HFF-Myc (cell line): ENCODE data around the gene OTOP3.

Source experiments
- DNase-seq: peaks from one replicate; pipeline ENCODE4 v3.0.0-alpha.2; 2011; ENCODE audit warnings: low read depth; ENCODE audit errors: extremely low read depth
- H3K4me3 ChIP-seq: replicated peaks from 2 replicates; pipeline ENCODE4 v1.5.1; 2011; ENCODE audit warnings: low read depth, mild to moderate bottlenecking, control low read depth, low read length
- TF ChIP-seq, protein P1 (sequence below): IDR thresholded peaks from 2 replicates; pipeline ENCODE4 v1.5.1; 2012; ENCODE audit warnings: mild to moderate bottlenecking, low read depth, low read length, control low read depth; ENCODE audit errors: missing control alignments

The OTOP3 gene

DNA sequence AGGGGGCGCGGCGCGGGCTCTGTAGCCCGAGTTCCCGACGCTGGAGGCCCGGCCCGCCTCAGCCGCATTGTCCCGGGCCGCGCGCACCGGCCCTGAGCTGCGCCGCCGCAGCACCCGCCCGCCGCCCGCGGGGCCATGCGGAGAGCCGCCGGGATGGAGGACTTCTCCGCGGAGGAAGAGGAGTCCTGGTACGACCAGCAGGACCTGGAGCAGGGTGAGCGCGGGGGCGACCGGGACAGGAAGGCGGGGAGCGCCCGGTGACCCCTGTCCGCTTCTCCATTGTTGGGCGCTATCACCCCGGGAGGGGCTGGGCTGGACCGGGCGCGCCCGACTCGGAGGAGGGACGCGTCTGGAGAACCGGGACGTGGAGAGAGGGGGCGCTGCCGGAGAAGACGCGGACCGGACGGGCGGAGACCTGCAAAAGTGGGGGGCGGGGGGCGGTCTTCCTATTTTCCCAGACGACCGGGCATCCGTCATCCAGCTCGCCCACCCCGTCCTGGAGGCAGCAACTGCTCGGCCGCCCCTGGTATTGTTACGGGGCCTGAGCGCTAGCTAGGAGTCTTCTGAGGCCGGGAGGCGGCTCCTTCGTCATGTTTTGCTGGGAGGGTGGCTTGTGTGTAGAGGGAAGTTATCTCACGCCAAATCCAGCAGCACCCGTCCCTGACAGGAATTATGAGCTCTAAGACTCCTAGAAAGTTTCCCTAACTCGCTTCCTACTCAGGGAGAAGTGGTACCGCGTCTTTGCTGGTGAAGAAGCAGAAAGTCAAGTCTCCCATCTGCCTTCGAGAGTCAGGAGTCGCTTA is 52.4 kb downstream of the OTOP3 start:
- peak overlapping the region; percentile 59 for H3K4me3 ChIP-seq
- TF ChIP-seq, protein P1, sequence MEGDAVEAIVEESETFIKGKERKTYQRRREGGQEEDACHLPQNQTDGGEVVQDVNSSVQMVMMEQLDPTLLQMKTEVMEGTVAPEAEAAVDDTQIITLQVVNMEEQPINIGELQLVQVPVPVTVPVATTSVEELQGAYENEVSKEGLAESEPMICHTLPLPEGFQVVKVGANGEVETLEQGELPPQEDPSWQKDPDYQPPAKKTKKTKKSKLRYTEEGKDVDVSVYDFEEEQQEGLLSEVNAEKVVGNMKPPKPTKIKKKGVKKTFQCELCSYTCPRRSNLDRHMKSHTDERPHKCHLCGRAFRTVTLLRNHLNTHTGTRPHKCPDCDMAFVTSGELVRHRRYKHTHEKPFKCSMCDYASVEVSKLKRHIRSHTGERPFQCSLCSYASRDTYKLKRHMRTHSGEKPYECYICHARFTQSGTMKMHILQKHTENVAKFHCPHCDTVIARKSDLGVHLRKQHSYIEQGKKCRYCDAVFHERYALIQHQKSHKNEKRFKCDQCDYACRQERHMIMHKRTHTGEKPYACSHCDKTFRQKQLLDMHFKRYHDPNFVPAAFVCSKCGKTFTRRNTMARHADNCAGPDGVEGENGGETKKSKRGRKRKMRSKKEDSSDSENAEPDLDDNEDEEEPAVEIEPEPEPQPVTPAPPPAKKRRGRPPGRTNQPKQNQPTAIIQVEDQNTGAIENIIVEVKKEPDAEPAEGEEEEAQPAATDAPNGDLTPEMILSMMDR, result no peak
- no peak for DNase-seq

DNA sequence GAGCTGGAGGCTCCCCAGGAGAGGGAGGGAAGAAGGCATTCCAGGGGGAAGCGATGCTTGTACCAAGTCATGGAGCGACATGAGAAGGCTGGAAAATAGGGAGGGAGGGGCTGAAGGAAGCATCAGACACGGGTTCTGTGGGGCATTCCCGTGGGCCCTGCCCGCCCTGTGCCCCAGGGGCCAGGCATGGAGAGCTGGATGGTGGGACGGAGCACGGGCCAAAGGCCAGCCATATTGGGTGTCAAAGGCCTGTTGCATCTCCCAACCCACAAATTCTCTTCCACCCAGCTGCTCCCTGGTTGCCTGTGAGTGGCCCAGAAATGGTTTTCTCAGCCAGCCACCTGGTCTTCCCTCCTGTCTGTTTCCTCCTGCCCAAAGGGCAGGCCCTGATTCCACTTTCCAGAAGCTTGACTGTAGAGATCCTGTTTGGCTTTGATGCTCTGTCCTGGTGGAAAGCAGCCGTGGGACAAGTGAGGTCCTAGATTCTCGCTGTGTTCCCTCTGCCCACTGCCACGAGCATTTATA is 54.9 kb downstream of the OTOP3 start:
- no peak overlapping the region for H3K4me3 ChIP-seq
- TF ChIP-seq, protein P1, result no peak
- no peak for DNase-seq

DNA sequence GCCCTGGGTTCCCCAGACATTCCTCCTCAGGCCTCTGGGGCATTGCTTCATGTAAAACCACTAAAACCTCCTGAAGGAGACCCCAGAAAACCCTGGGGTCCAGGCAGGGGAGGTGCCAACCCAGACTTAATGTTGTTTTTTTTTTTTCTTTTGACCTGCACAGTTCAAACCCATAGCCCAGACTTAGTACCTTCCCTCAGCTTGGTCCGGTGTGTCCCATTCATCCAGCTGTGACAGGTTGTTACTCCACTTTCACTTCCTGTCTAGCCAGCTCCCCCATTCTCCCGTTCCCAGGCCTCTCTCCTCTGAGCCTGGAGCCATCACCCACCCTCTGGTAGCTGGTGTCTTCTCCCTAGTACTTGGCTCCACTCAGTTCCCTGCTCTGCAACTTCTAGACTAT is 56.5 kb downstream of the OTOP3 start:
- DNase-seq, result no peak
- no peak overlapping the region for H3K4me3 ChIP-seq
- TF ChIP-seq, protein P1, result no peak

DNA sequence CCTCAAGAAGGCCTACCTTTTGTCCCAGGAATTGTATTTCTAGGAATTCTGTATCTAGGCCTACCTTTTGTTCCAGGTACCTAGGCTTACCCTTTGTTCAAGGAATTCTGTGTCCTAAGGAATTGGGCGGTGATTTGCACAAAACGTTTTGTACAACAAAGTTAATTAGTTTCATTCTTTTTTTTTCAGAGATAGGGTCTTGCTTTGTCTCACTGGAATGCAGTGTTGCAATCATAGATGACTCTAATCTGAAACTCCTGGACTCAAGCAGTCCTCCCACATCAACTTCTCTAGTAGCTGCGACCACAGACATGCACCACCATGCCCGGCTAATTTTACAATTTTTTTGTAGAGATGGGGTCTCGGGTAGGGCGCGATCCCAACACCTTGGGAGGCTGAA is 58.7 kb downstream of the OTOP3 start:
- no peak for DNase-seq

DNA sequence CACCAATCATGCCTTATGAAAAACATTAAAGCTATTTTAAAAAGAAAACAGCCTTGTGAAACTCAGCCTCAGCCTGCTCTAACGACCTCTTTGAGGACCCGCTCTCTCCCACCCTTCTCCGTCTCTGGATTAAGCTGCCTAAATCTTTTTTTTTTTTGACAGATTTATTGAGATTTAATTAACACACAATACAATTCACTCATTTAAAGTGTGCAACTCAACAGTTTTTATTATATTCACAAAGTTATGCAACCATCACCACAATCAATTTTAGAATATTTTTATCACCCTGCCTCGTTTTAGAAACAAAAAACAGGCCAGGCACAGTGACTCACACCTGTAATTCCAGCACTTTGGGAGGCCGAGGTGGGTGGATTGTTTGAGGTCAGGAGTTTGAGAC is 60.1 kb downstream of the OTOP3 start:
- no peak overlapping the region for H3K4me3 ChIP-seq
- DNase-seq, result no peak
- TF ChIP-seq, protein P1, result no peak

More for the DNA sequence above, 58.7 kb downstream of the OTOP3 start:
- H3K4me3 ChIP-seq, result no peak overlapping the region
- TF ChIP-seq, protein P1, result no peak

DNA sequence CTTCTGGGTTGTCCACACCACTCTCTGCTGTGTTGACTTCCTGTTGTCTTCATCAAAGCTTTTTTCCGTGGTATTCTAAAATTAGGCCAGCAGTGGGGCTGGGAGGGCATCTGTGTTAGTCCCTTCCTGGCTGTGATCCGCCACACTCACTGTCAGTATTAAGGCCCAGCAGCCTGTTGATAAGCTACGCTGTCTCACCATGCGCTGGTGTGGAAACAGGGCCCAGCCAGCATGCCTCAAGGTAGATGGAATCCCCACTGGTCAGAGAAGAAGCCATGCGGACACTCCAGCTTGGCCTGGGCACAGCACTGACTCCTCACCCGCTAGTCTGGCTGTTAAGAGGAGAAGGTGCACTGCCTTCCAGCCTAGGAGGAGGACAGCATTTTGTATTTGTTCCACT is 63.1 kb downstream of the OTOP3 start:
- no peak for DNase-seq
- no peak overlapping the region for H3K4me3 ChIP-seq

More for the DNA sequence above, 63.1 kb downstream of the OTOP3 start:
- TF ChIP-seq, protein P1, result no peak
